SK-N-SH (cell line): ENCODE results near the gene STIM2. TPM values are rescaled to one million over a fixed set of nuclear protein-coding genes. Genes with fewer than 3 reads are reported as not detected.
"Not testable (repeated sequence)": the region's sequence is repeated elsewhere in the genome, so short reads cannot be mapped to it uniquely, and the experiment has no call there.

ENCODE experiments used
- CTCF ChIA-PET: fragments of 300-600, 350-600 bp; formaldehyde crosslinking; extraction: SDS; loops from one replicate; lab custom pipeline; 2021; lab: Yijun Ruan, JAX
- POLR2A ChIA-PET: fragments of 350-600 bp; sonication (Branson Sonifier 250); formaldehyde crosslinking; extraction: SDS; loops from one replicate; lab custom pipeline; 2020; ENCODE audit warnings: antibody characterized with exemption, inconsistent platforms; lab: Yijun Ruan, JAX
- DNase-seq: peaks from one replicate; pipeline ENCODE4 v3.0.0; 2012
- H2AFZ ChIP-seq: fragments of 200-600 bp; sonication (generic); 2 replicates; pipeline ENCODE4 v1.8.1; 2016; ENCODE audit warnings: antibody characterized with exemption, mild to moderate bottlenecking, low read depth
- H3F3A ChIP-seq: fragments of 200-600 bp; sonication (generic); replicated peaks from 2 replicates; pipeline ENCODE3; 2016; ENCODE audit warnings: antibody characterized with exemption, mild to moderate bottlenecking; ENCODE audit not compliant: insufficient read depth
- H3K27ac ChIP-seq, 2 experiments: fragments of 200-500 bp in 1 of 2; fragments of 200-600 bp in 1 of 2; sonication (Bioruptor generic) in 1 of 2; sonication (generic), shearing (Covaris generic) in 1 of 2; 2 replicates each; pipeline versions ENCODE4 v1.5.1 to v1.6.1; 2014 to 2016; ENCODE audit warnings: low read depth in 2 of 2, inconsistent platforms in 1 of 2, low read length in 1 of 2, mild to moderate bottlenecking in 1 of 2, mixed read lengths in 1 of 2
- H3K27me3 ChIP-seq: fragments of 200-600 bp; sonication (generic), shearing (Covaris generic); 2 replicates; pipeline ENCODE4 v1.6.1; 2016; ENCODE audit warnings: mixed run types; ENCODE audit not compliant: insufficient read depth
- H3K36me3 ChIP-seq, 2 experiments: fragments of 200-500 bp in 1 of 2; fragments of 200-600 bp in 1 of 2; sonication (Bioruptor generic) in 1 of 2; sonication (generic) in 1 of 2; replicated peaks in 1 of 2; 2 replicates each; pipeline versions ENCODE3 to v1.5.1; 2014 to 2016; ENCODE audit warnings: low read length in 1 of 2, mild to moderate bottlenecking in 1 of 2; ENCODE audit not compliant: insufficient read depth in 2 of 2, control insufficient read depth in 1 of 2
- H3K4me1 ChIP-seq, 2 experiments: fragments of 200-500 bp in 1 of 2; fragments of 200-600 bp in 1 of 2; sonication (Bioruptor generic) in 1 of 2; sonication (generic), shearing (Covaris generic) in 1 of 2; 2 replicates each; pipeline versions ENCODE4 v1.5.1 to v1.6.1; 2014 to 2016; ENCODE audit warnings: low read depth in 1 of 2, low read length in 1 of 2, mixed run types in 1 of 2; ENCODE audit not compliant: insufficient read depth in 2 of 2, control insufficient read depth in 1 of 2
- H3K4me2 ChIP-seq: fragments of 200-600 bp; sonication (generic), shearing (Covaris generic); 2 replicates; pipeline ENCODE4 v1.6.1; 2017; ENCODE audit warnings: mixed run types
- H3K4me3 ChIP-seq, 2 experiments: fragments of 200-500 bp in 1 of 2; fragments of 200-600 bp in 1 of 2; sonication (Bioruptor generic) in 1 of 2; sonication (generic), shearing (Covaris generic) in 1 of 2; 2 replicates each; pipeline versions ENCODE4 v1.5.1 to v1.8.1; 2014 to 2016; ENCODE audit warnings: low read depth in 2 of 2, inconsistent platforms in 1 of 2, low read length in 1 of 2, mild to moderate bottlenecking in 1 of 2, mixed read lengths in 1 of 2, moderate library complexity in 1 of 2
- H3K79me2 ChIP-seq: fragments of 200-600 bp; sonication (generic); 2 replicates; pipeline ENCODE4 v1.8.1; 2017; ENCODE audit warnings: mild to moderate bottlenecking; ENCODE audit not compliant: insufficient read depth
- H3K9ac ChIP-seq: fragments of 200-600 bp; sonication (generic); 2 replicates; pipeline ENCODE4 v1.6.1; 2017; ENCODE audit warnings: mixed run types
- H3K9me2 ChIP-seq: fragments of 200-600 bp; sonication (generic); 2 replicates; pipeline ENCODE4 v1.6.1; 2017; ENCODE audit warnings: mixed run types
- H3K9me3 ChIP-seq: fragments of 200-600 bp; sonication (generic); 2 replicates; pipeline ENCODE4 v1.6.1; 2017; ENCODE audit warnings: mixed run types, mild to moderate bottlenecking, moderate library complexity
- H4K20me1 ChIP-seq: fragments of 200-600 bp; sonication (generic); 2 replicates; pipeline ENCODE4 v1.6.1; 2017; ENCODE audit warnings: mild to moderate bottlenecking, mixed run types; ENCODE audit not compliant: insufficient read depth
- CHD2 ChIP-seq: fragments of 150-350 bp; IDR thresholded peaks from 2 replicates; pipeline ENCODE4 v1.6.1; 2018; ENCODE audit warnings: low read length; ENCODE audit not compliant: partially characterized antibody
- CTCF ChIP-seq: fragments of 200-600 bp; sonication (generic); IDR thresholded peaks from 2 replicates; pipeline ENCODE4 v1.6.1; 2017; ENCODE audit warnings: antibody characterized with exemption, mild to moderate bottlenecking, moderate library complexity
- EP300 ChIP-seq, 2 experiments: IDR thresholded peaks; 2 replicates each; pipeline versions ENCODE4 v1.4.0 to v1.6.1; 2012; ENCODE audit warnings: borderline replicate concordance in 1 of 2, low read depth in 1 of 2, low read length in 1 of 2
- FOXJ3 ChIP-seq: sonication (generic); formaldehyde crosslinking; IDR thresholded peaks from 2 replicates; pipeline ENCODE4 v1.5.1; 2020; ENCODE audit warnings: mild to moderate bottlenecking, missing genetic modification reagents
- FOXM1 ChIP-seq: IDR thresholded peaks from 2 replicates; pipeline ENCODE4 v1.4.0; 2012; ENCODE audit warnings: low read depth, mild to moderate bottlenecking
- GATA2 ChIP-seq: sonication (generic); formaldehyde crosslinking; IDR thresholded peaks from 2 replicates; pipeline ENCODE4 v1.5.0; 2020; ENCODE audit warnings: mild to moderate bottlenecking, missing genetic modification reagents
- JUND ChIP-seq: IDR thresholded peaks from 2 replicates; pipeline ENCODE4 v1.4.0; 2012
- NFIC ChIP-seq: IDR thresholded peaks from 2 replicates; pipeline ENCODE4 v1.4.0; 2012; ENCODE audit warnings: borderline replicate concordance
- NRF1 ChIP-seq: IDR thresholded peaks from 2 replicates; pipeline ENCODE4 v1.6.1; 2012; ENCODE audit warnings: low read depth, mild to moderate bottlenecking, low read length
- RFX5 ChIP-seq: IDR thresholded peaks from 2 replicates; pipeline ENCODE4 v1.6.1; 2012; ENCODE audit warnings: mild to moderate bottlenecking, improper control_type of control experiment, low read length
- RXRA ChIP-seq: IDR thresholded peaks from 2 replicates; pipeline ENCODE4 v1.4.0; 2012; ENCODE audit warnings: low read depth, mild to moderate bottlenecking, borderline replicate concordance
- SIN3A ChIP-seq: IDR thresholded peaks from 2 replicates; pipeline ENCODE4 v1.6.1; 2012; ENCODE audit warnings: low read depth, mild to moderate bottlenecking, low read length, moderate library complexity, borderline replicate concordance
- SMC3 ChIP-seq: IDR thresholded peaks from 2 replicates; pipeline ENCODE4 v1.6.1; 2012; ENCODE audit warnings: low read depth, low read length, improper control_type of control experiment
- TEAD4 ChIP-seq: IDR thresholded peaks from 2 replicates; pipeline ENCODE4 v1.4.0; 2012; ENCODE audit warnings: mild to moderate bottlenecking, borderline replicate concordance; ENCODE audit not compliant: insufficient read depth
- YY1 ChIP-seq: IDR thresholded peaks from 2 replicates; pipeline ENCODE4 v1.4.0; 2012; ENCODE audit warnings: low read depth, mild to moderate bottlenecking
- WGBS: methylation state at CpG from one replicate; pipeline ENCODE4 v1.1.6; 2017; ENCODE audit warnings: low lambda C conversion rate; 5-methylcytosine and 5-hydroxymethylcytosine counted together
- polyA plus RNA-seq, 3 experiments: library from polyadenylated mRNA; depleted of rRNA; stranded (reverse); fragments of >200 nt; gene quantifications; 2 replicates each; pipeline ENCODE4 v1.2.3, GENCODE V29; 2012
- TF ChIP-seq, protein P1 (sequence below): fragments of 150-350 bp; IDR thresholded peaks from 2 replicates; pipeline ENCODE4 v1.6.1; 2017; ENCODE audit warnings: antibody characterized with exemption, low read length, low read depth, borderline replicate concordance

The STIM2 gene
- polyA plus RNA-seq, 1 of the 3 experiments (the other 2 are of a cell fraction): 14.7 TPM

DNA sequence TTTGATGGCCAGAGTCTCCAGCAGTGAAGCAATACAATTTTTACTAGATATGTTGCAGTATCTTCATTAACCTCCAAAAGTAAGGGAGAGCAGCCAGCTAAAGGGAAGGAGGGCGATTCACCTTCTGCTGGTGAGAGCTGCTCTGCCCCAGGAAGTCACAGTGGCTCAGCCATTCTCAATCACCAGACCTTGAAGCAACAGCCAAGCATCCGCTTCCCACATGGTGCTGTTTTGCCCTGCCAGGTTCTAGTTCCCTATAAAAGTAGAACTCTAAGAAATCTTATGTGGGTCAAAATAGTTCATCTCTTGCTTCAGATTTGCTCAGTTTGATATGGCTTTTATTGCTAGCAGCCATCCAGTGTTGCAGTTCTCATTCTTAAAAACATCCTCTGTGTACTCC lies 166.8 kb downstream of the STIM2 start:
- POLR2A ChIA-PET: no interaction called here
- peaks cover 0 to 8% of the 10 kb centered on the region in 2 experiments for H3K36me3 ChIP-seq
- H3K4me1 ChIP-seq: no peaks in the 10 kb centered on the region
- no peak overlapping the region for H3K27ac ChIP-seq
- no peak overlapping the region for H2AFZ ChIP-seq
- TF ChIP-seq TEAD4: no peak
- no peak for TF ChIP-seq GATA2 (CRISPR knock-in tag)
- TF ChIP-seq SMC3: no peak
- TF ChIP-seq SIN3A: no peak
- no peak for TF ChIP-seq EP300 (IDR thresholded peaks at IDR 0.05; ENCODE audit: borderline replicate concordance in 1 of 2, low read depth in 1 of 2, low read length in 1 of 2)
- no peak for TF ChIP-seq FOXM1
- no peak for TF ChIP-seq JUND
- TF ChIP-seq NRF1: no peak
- TF ChIP-seq CTCF: no peak
- TF ChIP-seq YY1: no peak
- TF ChIP-seq NFIC: no peak
- no peak for TF ChIP-seq RXRA
- TF ChIP-seq CHD2: no peak
- TF ChIP-seq, protein P1, sequence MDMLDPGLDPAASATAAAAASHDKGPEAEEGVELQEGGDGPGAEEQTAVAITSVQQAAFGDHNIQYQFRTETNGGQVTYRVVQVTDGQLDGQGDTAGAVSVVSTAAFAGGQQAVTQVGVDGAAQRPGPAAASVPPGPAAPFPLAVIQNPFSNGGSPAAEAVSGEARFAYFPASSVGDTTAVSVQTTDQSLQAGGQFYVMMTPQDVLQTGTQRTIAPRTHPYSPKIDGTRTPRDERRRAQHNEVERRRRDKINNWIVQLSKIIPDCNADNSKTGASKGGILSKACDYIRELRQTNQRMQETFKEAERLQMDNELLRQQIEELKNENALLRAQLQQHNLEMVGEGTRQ: no peak
- TF ChIP-seq RFX5: no peak
- TF ChIP-seq FOXJ3 (CRISPR knock-in tag): no peak
- CTCF ChIA-PET: no interaction called here
- 67% methylated on average over 2 of the region's 2 CpGs for WGBS
- no peak overlapping the region for H3K9ac ChIP-seq
- no peak overlapping the region for H3K4me2 ChIP-seq
- H3K27me3 ChIP-seq: no peaks in the 10 kb centered on the region
- DNase-seq: no peak
- H3F3A ChIP-seq: no peaks in the 10 kb centered on the region
- no peak overlapping the region for H3K4me3 ChIP-seq
- no peaks in the 10 kb centered on the region for H4K20me1 ChIP-seq
- H3K9me3 ChIP-seq: no peaks in the 10 kb centered on the region
- H3K9me2 ChIP-seq: no peaks in the 10 kb centered on the region
- no peaks in the 10 kb centered on the region for H3K79me2 ChIP-seq

GRCh38 chr4:27035127-27035526 lies 174.5 kb downstream of the STIM2 start:
- H3K27me3 ChIP-seq, CTCF ChIA-PET, H3F3A ChIP-seq, H3K79me2 ChIP-seq, POLR2A ChIA-PET, H3K9me3 ChIP-seq, H3K36me3 ChIP-seq, H3K4me3 ChIP-seq, H3K4me2 ChIP-seq, H3K4me1 ChIP-seq, DNase-seq, H3K9ac ChIP-seq, H3K9me2 ChIP-seq, H4K20me1 ChIP-seq, H3K27ac ChIP-seq, H2AFZ ChIP-seq: not testable (repeated sequence)
- 18% methylated on average over 3 of the region's 3 CpGs for WGBS
